GM19455 (cell line): ENCODE results near the gene DYNLRB1.
A peak's percentile ranks its signal among the peaks of the same experiment; 100 is the strongest.
"Not testable (repeated sequence)": the region's sequence is repeated elsewhere in the genome, so short reads cannot be mapped to it uniquely, and the experiment has no call there.

Source experiments
- ATAC-seq: cut with Tn5 transposase; IDR thresholded peaks from one replicate; pipeline ENCODE4 v1.9.1; 2021; ENCODE audit not compliant: unreplicated experiment

DYNLRB1 gene

DNA sequence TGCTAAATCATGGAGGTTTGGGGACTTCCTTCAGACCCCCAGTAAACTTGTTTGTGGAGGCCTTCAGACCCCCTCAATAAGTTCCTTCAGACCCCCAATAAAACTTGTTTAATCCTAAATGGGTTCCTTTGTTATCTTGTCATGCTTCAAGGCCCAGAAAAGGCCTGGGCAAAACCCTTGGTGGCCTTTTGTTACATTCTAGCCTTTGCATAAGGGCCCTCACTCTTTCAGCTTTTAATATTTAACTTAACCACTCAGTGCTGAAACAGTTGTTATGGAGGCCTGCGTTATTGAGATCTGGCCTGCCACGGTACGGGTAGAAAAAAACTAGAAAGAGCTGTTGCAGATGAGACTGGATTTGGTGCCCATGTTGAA lies 4.3 kb upstream of the DYNLRB1 start:
- no peak for ATAC-seq

GRCh38 chr20:34512266-34512954 lies 3.8 kb upstream of the DYNLRB1 start:
- no peak for ATAC-seq

GRCh38 chr20:34512955-34513419 lies 3.2 kb upstream of the DYNLRB1 start:
- ATAC-seq = no peak

DNA sequence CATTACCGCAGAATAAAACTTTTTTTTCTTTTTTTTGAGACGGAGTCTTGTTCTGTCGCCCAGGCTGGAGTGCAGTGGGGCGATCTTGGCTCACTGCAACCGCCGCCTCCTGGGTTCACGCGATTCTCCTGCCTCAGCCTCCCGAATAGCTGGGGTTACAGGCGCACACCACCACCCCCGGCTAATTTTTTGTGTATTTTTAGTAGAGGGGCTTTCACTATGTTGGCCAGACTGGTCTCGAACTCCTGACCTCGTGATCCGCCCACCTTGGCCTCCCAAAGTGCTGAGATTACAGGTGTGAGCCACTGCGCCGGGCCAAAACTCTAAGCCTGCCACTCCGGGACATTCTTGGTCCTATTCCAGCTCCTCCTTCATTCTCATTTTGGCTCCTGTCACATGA lies 2.2 kb upstream of the DYNLRB1 start:
- ATAC-seq = not testable (repeated sequence)

- ATAC-seq = no peak
These were observed 1.2 kb upstream of the DYNLRB1 start for GRCh38 chr20:34514897-34515483.

DNA sequence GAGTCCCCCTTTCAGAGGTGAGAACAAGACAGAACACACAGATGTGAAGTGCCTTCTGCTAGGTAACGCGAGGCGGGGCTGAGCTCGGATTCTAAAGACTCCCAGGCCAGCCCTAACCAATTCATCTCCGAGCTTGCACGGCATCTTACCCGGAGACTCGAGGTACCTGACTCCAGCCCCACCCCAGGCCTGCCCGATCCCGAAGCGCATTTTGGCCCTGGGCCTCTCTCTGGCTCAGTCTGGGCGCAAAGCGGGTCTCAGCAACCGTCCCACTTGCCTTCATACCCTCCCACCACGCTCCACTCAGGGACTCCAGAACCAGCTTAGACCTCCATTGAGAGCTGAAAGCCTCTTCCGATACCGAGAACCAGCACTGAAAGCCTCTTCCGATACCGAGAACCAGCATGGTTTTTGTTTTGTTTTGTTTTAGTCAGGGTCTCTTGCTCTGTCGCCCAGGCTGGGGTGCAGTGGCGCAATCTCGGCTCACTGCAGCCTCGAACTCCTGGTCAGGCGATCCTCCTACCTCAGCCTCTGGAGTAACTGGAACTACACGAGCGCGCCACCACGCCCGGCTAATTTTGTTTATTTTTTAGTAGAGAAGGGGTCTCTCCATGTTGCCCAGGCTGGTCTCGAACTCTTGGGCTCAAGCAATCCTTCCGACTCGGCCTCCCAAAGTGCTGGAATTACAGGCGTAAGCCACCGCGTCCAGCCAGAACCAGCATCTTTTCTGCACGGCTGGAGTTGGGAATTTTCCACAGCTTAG lies 557 bp upstream of the DYNLRB1 start:
- peak; percentile 57 for ATAC-seq

GRCh38 chr20:34517114-34517505 lies 888 bp downstream of the DYNLRB1 start:
- no peak for ATAC-seq

GRCh38 chr20:34518863-34519262 lies 2.6 kb downstream of the DYNLRB1 start:
- not testable (repeated sequence) for ATAC-seq

DNA sequence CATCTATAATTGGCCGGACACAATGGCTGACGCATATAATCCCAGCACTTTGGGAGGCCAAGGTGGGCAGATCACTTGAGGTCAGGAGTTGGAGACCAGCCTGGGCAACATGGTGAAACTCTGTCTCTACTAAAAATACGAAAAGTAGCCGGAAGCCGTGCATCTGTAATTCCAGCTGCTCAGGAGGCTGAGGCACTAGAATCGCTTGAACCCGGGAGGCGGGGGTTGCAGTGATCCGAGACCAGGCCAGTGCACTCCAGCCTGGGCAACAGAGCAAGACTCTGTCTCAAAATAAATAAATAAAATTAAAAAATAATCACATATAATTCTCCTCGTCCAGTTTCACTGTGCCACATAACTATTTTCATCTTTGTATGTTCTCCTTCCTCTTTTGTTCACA lies 3.6 kb downstream of the DYNLRB1 start:
- not testable (repeated sequence) for ATAC-seq

- ATAC-seq = no peak
These were observed 7.0 kb downstream of the DYNLRB1 start for GRCh38 chr20:34522969-34523871.

DNA sequence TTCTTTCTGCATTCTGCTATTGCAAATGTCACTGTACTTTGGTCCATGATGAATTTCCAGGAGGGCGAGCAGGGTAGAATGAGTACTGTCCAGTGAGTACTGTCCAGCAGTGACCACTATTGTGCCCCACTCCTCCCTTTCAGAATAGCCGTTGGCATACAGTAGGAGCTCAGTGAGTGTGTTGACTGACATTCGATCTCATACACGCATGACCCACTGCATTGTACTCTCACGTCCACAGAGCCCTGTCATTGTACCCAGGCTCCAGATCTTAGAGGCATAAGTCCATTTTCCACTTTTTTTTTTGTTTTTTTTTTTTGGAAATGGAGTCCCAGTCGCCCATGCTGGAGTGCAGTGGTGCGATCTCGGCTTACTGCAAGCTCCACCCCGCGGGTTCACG lies 8.2 kb downstream of the DYNLRB1 start:
- ATAC-seq = no peak

DNA sequence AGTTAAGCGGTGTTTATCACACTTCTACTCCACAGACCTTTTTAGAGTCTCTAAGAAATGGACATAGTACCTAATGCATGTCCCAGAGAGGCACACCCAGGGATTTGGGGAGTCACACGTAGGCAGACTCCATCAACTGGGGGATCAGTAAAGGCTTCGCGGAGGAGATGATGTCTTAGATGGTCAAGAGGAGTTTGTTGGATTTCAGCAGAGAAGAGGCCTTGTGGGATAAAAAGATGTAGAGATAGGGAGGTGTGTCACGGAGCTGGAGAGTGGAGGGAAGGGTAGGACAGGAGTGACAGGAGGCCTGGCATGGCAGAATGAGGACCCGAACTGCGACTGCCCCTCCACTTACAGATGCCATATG lies 9.1 kb downstream of the DYNLRB1 start:
- ATAC-seq = no peak

DNA sequence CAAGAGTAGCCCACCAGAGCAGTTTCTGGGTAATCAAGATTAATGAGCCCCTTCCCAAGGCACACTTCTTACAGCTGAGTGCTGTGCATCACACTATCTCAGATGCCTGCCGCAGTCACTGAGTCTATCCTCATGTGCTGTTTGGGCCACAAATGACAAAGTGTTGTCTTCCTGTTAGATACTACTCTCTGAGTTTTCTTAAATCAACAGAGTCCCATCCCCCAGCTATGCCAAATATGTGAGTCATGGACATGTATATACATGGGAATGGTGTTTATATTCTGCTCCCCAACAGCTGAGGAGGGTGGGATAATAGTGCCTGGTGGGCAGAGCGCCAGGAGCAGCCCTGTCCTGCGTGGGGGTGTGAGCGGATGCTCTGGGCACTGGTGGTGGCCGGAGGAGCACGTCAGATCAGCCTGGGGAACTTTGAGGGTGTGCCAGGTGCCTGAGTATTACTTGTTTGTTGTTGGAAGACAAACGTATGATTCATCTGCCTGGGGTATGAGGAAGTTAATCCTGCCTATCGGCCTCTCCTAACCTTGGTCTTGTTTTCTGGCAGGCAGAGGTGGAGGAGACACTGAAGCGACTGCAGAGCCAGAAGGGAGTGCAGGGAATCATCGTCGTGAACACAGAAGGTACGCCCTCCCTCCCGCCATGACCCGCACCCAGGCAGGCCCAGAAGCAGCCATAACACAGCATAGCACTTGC lies 9.6 kb downstream of the DYNLRB1 start:
- ATAC-seq = no peak

GRCh38 chr20:34526466-34526865 lies 10.2 kb downstream of the DYNLRB1 start:
- no peak for ATAC-seq

DNA sequence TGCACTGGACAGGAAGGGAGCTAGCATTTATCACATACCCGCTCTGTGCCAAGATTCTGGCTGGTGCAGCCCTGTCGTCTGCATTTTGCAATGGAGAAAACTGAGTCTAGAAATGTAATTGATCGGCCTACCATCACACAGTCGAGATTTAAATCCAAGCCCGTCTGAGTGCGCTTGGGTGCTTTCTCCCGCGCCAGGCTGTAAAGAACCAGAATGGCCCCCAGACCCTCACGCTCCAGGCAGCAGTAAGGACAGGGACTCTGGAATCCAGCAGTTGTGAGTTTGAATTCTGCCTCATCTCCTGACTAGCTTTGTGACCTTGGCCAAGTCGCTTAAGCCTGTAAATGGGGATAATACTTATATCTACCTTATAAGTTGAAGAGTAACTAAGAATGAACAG lies 10.8 kb downstream of the DYNLRB1 start:
- no peak for ATAC-seq

DNA sequence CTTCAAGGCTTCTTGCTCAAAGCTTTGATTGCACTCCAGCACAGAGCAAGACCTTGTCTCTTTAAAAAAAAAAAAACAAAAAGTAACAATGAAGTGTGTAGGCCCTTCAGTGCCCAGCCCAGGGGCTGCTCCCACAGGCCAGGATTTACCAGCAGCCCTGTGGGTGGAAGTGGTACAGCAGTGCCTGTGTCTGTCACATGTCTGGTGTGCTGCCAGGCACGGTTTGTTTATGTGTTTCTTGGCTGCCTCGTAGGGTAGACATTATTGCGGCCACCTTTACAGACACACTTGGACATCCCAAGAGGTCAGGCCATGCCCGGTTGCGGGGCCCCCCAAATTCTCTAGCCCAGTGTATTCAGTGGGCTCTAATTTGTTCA lies 12.7 kb downstream of the DYNLRB1 start:
- ATAC-seq = no peak

GRCh38 chr20:34529742-34530141 lies 13.5 kb downstream of the DYNLRB1 start:
- no peak for ATAC-seq

GRCh38 chr20:34530342-34530741 lies 14.1 kb downstream of the DYNLRB1 start:
- no peak for ATAC-seq

DNA sequence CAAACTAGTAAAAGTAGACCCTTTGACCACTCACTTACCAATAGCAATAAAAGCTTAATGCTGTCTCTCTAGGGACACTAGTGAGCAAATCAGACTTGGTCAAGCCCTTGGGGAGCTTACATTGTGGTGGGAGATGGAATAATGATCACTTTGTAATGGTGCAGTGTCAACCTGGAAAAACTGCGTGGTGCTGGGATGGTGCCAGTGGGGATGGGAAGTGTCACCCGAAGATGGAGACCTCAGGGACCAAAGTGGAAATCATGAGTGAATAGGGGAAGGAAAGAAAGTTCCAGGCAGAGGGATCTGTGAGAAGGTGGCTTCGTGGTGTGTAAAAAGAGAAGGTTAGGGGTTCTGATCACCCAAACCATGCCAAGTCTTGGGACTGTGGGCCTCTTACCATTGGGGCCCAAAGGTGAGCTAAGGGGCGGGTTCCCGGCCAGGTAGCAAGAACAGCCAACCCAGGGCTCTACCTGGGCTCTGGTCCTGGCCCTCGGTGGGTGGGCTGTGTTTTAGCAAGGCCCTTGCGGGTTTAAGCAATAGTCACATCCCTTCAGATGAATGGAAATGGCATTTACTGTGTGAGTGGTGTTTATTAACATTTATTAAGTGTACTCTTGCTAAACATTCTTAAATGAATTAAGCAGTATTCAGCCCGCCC lies 15.5 kb downstream of the DYNLRB1 start:
- ATAC-seq = no peak

GRCh38 chr20:34532320-34532719 lies 16.1 kb downstream of the DYNLRB1 start:
- ATAC-seq = no peak
